ENCODE data around the gene PRKCD.

- no peak for TF ChIP-seq CTCF (conservative IDR thresholded peaks at IDR 0.05 in 1 of 2, IDR thresholded peaks at IDR 0.05 in 1 of 2; ENCODE audit: extremely low read depth in 1 of 2, insufficient read depth in 1 of 2, low read depth in 1 of 2, low read length in 2 of 2)
- TF ChIP-seq EZH2 (IDR thresholded peaks at IDR 0.05; ENCODE audit: borderline replicate concordance, low read length) = no peak
These were observed 5.2 kb upstream of the PRKCD start for GRCh38 chr3:53155760-53156159.

Measured in mammary epithelial cell (primary cell).